ENCODE measurements around the gene KAT6B.

DNA sequence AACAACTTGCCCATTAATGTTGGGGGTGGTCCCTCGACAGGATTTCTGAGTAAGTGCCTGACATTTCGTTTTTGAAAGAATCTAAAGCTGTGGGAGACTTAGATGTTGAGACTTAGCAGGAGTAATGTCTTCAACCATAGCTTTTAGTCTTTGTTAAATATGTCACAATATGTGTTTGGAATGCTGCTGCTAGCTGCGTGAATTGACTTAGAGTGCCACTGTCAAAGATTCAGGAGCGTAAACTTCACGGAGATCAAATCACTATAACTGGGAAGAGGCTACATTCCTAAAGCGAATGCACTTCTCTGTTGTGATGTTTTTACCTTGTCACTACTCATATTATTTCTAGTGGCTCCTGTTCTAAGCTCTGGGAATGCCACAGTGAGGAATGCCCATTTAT, 193.8 kb downstream of the KAT6B start:
- TF ChIP-seq, protein P1, sequence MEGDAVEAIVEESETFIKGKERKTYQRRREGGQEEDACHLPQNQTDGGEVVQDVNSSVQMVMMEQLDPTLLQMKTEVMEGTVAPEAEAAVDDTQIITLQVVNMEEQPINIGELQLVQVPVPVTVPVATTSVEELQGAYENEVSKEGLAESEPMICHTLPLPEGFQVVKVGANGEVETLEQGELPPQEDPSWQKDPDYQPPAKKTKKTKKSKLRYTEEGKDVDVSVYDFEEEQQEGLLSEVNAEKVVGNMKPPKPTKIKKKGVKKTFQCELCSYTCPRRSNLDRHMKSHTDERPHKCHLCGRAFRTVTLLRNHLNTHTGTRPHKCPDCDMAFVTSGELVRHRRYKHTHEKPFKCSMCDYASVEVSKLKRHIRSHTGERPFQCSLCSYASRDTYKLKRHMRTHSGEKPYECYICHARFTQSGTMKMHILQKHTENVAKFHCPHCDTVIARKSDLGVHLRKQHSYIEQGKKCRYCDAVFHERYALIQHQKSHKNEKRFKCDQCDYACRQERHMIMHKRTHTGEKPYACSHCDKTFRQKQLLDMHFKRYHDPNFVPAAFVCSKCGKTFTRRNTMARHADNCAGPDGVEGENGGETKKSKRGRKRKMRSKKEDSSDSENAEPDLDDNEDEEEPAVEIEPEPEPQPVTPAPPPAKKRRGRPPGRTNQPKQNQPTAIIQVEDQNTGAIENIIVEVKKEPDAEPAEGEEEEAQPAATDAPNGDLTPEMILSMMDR (IDR thresholded peaks at IDR 0.05; ENCODE audit: poor library complexity), result no peak
- no peak for TF ChIP-seq EZH2 (IDR thresholded peaks at IDR 0.05; ENCODE audit: borderline replicate concordance)
- no peak for TF ChIP-seq EZH2phosphoT487 (IDR thresholded peaks at IDR 0.05; ENCODE audit: low read depth, severe bottlenecking, unreplicated experiment)

Data from hepatocyte (in vitro differentiated cells).